Erythroblast (primary cell): ENCODE data around the gene KAT8.

Experiments
- GATA1 ChIP-seq: IDR thresholded peaks from 2 replicates; pipeline ENCODE4 v1.6.1; 2011; ENCODE audit warnings: low read depth, mild to moderate bottlenecking, control low read depth, low read length, moderate library complexity
- POLR2A ChIP-seq: IDR thresholded peaks from 2 replicates; pipeline ENCODE4 v1.6.1; 2011; ENCODE audit warnings: mild to moderate bottlenecking, low read length

DNA sequence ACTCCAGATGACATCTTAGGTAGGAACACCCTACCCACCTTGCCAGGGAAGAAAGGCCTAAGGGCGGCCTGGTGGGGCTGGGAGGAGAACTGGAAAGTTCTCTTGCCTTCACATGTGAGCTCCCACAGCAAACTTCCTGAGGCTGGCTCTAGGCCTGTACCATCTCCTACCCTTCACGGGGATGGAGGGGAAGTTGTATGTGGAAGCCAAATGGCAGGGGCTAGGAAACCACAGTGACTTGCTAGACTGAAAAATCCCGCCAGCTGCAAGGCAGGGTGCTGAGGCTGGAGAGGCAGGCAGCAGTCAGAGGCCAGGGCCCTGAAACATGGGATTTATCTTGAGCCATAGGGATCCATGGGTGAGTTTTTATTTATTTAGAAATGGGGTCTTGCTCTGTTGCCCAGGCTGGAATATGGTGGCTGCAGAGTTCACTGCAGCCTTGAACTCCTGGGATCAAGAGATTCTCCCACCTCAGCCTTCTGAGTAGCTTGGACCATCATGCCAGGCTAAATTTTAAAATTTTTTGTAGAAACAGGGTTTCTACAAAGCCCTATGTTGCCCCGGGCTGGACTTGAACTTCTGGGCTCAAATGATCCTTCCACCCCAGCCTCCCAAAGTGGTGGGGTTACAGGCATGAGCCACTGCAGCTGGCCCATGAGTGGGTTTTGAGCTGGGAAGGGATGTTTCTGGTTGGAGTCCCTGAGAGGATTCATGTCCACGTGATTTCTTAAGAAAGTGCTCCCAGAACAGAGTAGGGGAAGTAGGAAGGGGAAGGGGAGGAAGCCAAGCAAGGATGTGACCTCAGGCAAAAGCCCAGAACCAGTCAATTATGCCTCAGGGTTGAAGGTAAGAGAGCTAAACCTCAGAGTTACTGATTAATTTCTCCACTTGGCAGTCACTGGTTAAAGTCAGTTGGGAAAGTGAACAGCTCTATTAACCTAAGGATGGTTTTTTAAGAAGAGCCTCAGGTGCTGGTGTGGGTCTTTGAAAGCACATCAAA, 4.0 kb upstream of the KAT8 start:
- TF ChIP-seq POLR2A (no peak), GATA1 (no peak)
